Measurements from ENCODE around the gene CFAP47.
A peak's percentile ranks its signal among the peaks of the same experiment; 100 is the strongest.
"Not testable (repeated sequence)": the region's sequence is repeated elsewhere in the genome, so short reads cannot be mapped to it uniquely, and the experiment has no call there.

Gene CFAP47, protein sequence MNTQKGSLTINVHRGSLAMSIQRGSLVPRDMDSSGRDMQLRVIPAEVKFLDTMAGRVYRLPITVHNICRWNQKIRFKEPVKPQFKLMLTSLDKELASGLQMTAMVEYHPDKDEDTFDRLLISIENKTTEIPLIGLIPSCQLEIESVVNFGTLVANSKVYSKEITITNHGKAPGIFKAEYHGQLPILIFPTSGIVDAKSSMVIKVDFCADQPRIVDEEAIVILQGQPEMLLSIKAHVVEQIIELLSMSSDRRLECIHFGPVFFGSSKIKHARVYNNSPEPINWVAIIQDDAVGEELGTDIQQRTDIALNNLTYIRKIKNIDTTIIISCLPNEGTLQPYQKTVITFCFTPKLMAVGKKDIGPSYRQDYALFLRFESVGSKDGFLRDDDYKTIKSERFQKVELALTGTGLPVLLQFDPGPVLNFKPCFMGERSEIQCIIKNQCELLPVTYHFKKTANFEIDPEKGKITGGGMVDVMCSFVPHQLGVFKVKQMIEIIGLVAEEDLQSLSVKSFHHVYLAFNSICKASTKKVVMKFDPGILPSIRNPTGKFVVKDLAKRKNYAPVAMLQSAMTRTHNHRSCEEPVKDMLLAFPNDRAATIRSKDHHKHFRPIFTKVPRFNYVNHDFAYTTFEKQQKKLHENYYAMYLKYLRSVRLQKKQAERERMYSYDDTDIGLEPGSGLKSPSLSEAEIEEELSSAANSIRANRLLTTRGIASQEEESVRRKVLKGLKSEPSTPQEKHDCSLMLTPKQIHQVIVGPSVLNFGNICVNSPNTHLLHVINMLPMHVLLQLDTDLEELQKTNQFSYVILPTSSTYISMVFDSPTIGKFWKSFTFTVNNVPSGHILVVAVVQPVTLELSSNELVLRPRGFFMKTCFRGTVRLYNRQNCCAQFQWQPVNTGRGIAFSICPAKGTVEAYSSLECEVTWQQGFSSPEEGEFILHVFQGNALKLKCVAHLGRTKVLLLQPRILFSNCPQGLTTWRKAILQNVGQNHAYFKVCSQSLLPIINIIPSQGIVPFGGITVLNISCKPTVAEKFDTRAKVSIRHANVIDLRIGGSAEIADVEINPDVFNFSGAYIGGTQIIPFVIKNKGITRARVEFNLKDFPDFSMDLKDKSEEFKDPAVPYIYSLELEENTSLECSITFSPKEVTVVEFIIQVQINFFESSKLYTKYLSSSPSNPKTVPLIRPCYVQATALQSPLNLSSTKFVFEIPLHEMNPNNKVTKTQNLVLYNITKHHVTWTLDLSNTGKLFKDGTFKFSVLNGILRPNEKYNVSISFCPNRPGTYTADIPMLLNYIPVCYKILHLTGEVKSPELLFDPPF (N-terminal part only)

DNA sequence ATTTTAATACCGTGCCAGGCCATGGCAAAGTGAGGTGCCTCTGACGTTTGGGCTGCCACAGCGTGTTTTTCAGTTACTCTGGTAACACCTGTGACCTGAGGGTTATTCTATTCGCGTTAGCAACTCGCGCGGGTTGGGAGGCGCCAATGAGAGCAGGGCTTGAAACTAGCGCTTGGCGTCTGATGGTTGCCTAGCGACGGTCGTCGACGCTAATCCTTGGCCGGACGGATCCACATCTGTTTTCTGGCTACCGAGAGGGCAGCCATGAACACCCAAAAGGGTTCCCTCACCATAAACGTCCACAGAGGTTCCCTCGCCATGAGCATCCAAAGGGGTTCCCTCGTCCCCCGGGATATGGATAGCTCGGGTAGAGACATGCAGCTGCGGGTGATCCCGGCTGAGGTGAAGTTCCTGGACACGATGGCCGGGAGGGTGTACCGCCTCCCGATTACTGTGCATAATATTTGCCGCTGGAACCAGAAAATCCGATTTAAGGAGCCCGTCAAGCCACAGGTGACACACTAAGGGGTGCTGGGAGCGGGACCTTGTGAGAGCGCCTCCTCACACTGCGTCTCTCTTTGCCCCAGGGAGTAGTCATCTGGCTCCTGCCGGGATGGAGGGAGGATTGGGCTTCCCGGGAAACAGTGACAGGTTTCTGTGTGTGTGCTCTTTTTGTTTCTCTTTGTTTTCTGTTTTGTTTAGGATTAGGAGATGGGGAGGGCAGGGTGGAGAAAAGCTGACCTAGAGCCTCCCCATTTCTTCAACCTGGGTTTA, at the start of gene CFAP47:
Gene CFAP47 (plus strand): TSS at position 199 of the 774 bp plus-strand sequence. CDS start 66 bp downstream, at position 265.
- peak; percentile 3 for DNase-seq (ENCODE audit: low spot score)

DNA sequence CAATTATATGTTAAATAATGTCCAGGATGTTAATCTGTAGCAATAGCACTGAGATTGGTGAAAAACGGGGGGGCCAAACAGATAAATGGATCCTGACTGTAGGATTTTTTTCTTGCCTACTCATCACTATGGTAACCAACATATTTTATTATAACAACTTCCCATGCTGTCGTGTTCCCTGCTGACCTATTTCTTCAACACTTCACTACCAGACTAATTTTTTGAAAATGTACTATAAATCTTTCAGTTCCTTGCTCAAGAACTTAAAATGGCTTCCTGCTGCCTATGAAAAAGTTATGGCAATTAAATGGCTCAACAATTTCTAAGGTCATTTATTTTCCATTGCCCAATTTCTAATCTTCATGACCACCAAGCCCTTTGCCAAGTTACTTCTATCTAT, 38.9 kb upstream of the CFAP47 start:
- no peak for DNase-seq (ENCODE audit: low spot score)

DNA sequence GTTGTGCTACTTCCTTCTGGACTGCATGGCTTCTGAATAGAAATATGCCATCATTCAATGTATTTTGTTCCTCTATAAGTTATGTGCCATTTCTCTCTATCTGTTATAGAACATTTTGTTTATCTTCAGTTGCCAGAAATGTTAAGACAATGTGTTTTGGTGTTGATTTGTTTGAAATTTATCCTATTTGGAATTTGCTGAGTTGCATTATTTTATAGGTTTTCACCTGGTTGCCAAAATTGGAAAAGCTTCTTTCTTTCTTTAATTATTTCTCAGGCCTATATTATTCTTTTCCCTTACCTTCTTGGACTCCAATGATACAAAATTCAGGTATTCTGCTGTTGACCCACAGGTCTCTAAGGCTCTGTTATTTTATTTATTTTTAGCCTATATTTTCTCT, 33.4 kb upstream of the CFAP47 start:
- no peak for DNase-seq (ENCODE audit: low spot score)

DNA sequence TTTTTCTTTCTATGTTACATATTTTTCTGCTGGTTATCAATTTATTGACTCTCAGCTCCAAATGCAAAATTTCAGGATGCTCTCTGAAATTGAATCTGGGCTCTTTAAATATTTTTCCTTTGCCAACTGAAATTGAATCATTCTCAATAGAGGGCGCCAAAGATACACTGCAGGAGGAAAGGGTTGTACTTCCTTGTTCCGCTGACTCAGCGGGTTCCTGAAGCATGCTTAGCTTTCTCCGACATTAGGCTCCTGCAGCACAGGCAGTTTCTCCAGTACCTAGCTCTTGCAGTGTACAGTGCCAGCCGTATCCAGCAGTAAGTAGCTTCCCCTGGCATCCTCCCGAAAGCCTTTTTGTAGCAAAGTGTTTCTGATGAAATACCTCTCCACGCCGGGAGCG, 28.8 kb upstream of the CFAP47 start:
- DNase-seq (ENCODE audit: low spot score): peak; percentile 60

DNA sequence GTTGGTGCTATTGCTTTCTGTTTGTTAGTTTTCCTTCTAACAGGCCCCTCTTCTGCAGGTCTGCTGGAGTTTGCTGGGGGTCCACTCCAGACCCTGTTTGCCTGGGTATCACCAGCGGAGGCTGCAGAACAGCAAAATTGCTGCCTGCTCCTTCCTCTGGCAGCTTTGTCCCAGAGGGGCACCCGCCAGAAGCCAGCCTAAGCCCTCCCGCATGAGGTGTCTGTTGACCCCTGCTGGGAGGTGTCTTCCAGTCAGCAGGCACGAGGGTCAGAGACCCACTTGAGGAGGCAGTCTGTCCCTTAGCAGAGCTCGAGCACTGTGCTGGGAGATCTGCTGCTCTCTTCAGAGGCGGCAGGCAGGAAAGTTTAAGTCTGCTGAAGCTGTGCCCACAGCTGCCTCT, 67.3 kb downstream of the CFAP47 start:
- not testable (repeated sequence) for DNase-seq (ENCODE audit: low spot score)

DNA sequence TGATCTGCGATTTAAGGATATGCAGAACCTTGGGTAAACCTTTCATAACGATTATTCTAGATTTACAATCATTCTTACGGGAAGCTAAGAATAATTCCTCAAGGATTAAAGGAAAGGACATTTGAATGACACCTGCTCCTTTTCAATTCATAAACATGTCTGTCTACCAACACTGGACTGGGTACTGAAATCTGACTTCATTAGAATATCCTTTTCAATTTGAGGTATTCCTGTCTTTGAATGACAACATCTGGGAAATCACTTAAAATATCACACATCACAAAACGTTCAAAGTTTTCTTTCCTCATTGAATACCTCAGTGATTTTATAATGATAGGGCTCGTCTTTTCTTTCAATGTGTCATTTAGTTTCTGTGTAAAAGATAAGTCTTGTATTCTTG, 87.7 kb downstream of the CFAP47 start:
- DNase-seq (ENCODE audit: low spot score): no peak

DNA sequence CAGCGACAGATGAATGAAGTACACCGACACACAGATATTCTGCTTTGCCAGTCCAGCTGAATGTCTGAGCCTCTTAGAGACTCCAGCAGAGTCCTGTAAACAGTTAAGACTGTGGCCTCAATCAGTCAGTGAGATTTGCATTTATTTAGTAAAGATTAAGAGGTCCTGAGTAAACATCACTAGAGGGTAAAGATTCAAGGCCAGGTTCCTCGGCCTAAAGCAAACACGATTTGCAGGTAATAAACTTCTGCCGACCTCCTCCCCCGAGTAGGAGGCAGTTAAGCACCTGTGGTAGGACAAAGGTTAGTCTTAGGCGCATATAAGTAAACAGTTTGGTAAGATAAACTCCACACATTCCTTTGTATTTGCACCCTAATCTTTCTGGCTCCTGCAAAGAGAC, 99.6 kb downstream of the CFAP47 start:
- DNase-seq (ENCODE audit: low spot score): no peak

DNA sequence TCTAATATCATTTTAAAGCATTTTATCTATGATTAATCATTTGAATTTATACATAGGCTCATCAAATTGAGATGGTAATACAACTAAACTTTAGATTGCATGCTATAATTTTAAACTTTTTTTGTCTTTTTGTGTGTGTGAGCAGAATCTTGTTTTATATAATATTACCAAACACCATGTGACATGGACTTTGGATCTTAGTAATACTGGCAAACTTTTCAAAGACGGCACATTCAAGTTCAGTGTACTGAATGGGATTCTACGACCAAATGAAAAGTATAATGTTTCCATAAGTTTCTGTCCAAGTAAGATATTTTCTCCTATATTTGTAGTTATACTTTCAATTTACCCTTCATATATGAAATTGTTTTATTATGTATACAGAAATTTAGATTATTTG, 116.0 kb downstream of the CFAP47 start:
- no peak for DNase-seq (ENCODE audit: low spot score)

DNA sequence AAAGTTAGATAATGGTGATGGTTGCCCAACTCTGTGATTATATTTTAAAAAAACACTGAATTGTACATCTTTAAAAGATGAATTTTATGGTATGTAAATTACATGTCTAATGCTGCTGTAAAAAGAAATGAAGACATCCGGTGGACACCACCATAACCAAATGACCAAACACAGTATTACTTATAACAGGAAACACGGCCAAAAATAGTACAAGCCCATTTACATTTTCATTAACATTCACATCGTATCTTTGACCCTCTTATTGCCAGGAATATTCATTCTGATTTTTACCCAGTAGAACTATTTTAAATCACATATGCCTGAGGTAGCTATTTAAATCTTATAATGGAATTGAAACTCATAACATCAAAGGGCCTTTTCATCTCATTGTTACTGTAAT, 143.2 kb downstream of the CFAP47 start:
- no peak for DNase-seq (ENCODE audit: low spot score)

DNA sequence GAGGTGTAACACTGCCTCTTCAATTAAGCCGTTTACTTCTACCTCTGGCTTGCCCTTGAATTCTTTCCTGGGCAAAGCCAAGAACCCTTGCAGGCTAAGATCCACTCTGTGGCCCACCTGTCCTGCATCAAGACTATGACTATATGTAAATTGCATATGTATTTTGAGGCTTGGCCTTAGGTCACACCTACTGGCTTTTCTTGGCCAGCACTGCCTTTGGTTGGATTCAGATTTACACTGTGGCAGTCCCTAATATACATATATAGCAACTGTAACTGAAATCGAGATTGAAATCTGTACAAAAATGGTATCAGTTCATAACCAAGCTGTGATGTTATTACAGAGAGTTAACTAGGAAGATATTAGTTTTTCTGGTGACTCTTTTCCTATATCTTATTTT, 151.5 kb downstream of the CFAP47 start:
- DNase-seq (ENCODE audit: low spot score): no peak

DNA sequence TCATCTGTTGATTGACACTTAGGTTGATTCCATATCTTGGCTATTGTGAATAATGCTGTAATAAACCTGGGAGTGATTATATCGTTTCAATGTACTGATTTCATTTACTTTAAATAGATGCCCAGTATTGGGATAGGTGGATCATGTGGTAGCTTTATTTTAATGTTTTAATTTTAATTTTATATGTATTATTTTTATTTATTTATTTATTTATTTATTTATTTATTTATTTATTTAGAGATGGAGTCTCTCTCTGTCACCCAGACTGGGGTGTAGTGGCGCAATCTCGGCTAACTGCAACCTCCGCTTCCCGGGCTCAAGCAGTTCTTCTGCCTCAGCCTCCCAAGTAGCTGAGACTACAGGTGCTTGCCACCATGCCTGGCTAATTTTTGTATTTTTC, 155.5 kb downstream of the CFAP47 start:
- DNase-seq (ENCODE audit: low spot score): not testable (repeated sequence)

DNA sequence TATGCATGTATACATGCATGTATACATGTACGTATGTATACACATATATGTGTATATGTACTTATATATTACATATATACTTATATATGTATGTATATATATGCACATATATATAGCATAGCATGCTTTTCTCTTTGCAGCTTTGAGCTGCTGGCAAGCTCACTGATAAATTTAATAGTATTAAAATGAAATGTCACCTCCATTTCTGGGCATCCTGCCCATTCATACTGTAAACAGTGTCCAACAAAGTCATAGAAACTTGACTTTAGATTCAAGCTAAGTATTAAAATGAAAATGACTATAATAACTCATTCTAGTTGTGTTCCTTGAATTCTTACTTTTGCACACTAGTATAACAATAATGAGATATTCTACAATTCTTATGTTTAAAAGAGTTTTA, 163.7 kb downstream of the CFAP47 start:
- no peak for DNase-seq (ENCODE audit: low spot score)

DNA sequence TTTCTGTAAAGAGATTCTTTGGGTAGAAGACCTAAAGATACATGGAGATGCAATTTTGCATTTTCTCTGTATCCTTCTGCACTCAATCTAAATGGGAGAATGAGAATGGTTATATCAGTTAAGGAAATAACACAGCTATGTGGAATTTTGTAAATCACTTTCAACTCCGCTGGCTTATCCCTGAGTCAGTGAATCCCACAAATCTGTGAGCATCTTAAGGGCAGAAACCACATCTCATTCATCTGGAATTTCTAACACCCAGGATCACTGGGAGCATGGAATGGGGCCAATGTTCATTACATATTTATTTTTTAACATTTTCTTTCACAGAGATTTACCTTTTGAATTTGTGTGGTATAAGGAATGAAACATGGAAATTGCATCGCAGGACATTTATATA, 167.8 kb downstream of the CFAP47 start:
- DNase-seq (ENCODE audit: low spot score): no peak

DNA sequence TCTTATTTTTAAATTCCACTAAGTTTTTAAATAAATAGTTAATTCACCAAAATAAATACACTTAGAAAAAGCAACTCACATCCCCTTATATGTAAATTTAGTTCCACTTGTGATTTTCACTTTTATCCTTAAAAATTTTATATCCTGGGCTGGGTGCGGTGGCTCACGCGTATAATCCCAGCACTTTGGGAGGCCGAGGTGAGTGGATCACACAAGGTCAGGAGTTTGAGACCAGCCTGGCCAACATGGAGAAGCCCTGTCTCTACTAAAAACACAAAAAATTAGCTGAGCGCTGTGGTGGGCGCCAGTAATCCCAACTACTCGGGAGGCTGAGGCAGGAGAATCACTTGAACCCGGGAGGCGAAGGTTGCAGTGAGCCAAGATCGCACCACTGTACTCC, 169.4 kb downstream of the CFAP47 start:
- not testable (repeated sequence) for DNase-seq (ENCODE audit: low spot score)

DNA sequence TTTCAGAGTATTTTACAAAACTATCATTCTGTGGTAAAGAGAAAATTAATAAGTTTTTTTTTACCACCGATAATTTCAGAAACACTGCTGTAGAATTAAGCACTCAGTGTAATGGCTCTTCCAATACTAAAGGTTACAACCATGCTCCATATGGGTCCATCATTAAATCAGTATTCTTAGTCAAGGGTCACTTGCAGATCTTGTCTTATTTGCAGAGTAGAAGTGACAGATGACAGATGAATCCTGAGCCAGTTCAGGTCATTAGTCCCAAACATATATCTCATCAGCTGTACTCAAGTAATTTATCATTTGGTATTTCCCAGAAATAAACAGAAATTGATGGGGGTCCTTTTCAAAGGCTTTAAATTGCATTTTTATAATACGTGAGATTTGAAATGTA, 182.9 kb downstream of the CFAP47 start:
- DNase-seq (ENCODE audit: low spot score): no peak

DNA sequence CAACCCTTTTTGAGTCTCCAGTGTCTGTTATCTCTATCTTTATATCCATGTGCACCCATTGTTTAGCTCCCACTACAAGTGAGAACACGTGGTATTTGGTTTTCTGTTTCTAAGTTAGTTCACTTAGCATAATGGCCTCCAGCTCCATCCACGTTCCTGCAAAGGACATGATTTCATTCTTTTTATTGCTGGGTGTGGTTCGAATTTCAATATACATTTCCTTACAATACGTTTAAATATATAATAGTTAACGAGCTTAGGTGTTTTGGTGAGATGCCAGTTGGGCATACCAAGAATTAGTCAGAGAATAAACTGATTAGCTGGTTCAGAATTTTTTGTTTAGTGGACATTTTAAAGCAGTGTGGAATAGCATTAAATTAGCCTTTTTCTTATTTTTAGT, 196.7 kb downstream of the CFAP47 start:
- no peak for DNase-seq (ENCODE audit: low spot score)

DNA sequence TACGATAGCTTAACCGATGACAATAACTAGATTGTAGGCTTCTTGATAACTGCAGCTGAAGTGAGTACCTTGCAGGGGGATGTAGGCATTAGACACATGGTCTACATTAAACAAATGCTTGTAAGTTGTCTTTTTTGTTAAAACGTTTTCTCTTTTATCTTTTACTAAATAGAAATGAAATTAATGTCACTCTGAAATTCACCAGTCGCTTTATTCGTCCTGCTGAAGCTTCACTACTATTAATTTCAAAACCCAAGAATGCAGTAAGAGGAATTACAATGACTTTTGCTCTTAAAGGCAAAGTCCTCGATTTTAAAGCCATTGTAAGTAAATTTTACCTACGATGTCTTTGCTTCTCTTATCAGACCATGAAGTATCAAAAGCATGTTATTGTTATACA, 239.7 kb downstream of the CFAP47 start:
- DNase-seq (ENCODE audit: low spot score): no peak

DNA sequence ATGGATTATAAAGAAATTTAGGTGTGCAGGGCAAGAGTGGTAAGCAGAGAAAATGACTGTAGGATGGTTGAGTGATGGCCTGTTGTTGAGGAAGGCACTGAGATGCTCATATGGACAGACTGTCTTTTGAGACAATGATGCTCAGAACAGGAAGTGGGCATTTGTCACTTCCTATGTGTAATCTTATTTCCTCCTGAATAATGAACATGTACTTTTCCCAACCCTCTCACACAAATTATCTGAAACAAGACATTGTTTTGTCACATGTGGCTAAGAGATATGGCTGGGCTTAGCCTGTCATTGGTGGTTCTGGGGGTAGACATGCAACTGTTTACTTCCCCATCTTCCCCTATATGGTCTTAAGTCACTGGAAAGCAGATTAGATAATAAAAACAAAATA, 240.5 kb downstream of the CFAP47 start:
- no peak for DNase-seq (ENCODE audit: low spot score)

DNA sequence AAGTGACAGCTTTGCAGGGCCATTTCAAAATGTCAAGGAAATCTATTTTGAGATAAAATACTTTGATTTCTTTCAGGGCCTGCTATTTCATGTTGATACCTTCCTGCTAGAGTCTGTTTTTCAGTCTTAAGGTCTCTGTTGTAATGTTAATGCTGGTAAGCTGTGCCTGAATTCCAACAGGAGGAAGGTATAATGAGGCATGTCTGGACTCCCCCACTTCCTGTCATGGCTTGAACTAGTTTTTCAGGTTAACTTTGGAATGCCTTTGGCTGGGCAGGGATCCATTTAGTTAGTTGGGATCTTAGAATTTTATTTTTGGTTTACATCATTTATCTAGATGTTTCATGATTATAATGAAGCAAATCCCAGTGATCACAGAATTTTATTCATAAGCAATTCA, 279.0 kb downstream of the CFAP47 start:
- DNase-seq (ENCODE audit: low spot score): no peak

DNA sequence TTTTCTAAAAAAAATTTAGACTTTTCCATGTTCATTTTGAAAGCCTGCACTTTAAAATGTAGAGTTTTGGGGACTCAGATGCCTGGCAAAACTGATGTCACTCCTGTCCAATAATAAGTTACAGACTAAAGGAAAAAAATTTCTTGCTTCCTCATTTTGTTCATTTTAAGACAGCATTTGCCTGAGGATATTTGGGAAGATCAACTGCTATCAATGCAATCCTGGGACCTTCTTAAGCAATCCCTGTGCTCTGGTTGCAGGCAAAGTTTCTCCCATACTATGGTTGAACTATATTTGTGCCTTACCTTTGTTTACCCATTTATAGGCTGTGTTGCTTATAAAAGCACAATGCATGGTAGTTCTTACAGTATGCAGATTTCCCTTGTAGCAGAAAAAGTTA, 280.4 kb downstream of the CFAP47 start:
- no peak for DNase-seq (ENCODE audit: low spot score)

DNA sequence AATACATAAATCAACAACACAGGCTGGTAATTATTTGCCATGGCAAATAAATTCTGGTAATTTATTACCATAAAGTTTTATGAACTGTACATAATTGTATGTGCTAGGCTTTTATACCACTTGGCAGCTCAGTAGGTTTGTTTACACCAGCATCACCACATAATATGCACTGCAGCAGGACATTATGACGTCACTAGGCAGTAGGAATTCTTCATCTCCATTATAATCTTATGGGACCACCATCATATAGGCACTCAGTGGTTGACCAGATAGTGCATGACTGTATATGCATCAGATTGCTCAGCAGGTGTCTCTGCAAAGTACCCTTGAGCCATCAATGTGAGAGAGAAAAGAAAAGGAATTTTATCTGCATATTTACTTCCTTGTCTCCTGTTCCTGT, 295.4 kb downstream of the CFAP47 start:
- no peak for DNase-seq (ENCODE audit: low spot score)

DNA sequence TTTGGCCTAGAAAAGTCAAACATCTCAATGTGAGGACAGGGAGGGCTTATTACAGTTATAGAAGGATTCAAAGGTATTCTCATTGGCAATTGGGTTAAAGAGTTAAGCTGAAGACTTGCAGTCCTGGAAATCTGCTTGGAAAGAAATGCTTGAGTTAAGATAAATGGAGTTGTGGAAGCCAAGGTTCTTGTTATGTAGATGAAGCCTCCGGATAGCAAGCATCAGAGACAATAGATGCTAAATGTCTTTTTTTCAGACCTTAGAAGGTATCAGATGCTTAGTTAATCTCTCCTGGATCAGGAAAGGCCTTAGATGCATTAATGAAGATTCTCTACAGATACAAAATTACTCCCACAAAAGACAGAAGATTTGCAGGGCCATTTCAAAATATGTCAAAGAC, 299.3 kb downstream of the CFAP47 start:
- DNase-seq (ENCODE audit: low spot score): no peak

Measured in COLO829 (cell line).